CD4-positive, CD25-positive, alpha-beta regulatory T cell (primary cell): ENCODE results near the gene CDKN2AIP. TPM values are rescaled to one million over a fixed set of nuclear protein-coding genes. Genes with fewer than 3 reads are reported as not detected.
"Not testable (repeated sequence)": the region's sequence is repeated elsewhere in the genome, so short reads cannot be mapped to it uniquely, and the experiment has no call there.

Source experiments
- ATAC-seq, 2 donors: fragments of 150-1000 bp; cut with Tn5 transposase; one replicate each; pipeline ENCODE4 v1.10.0; 2021; ENCODE audit warnings: low read depth in 2 of 2, moderate number of reproducible peaks in 2 of 2, moderate library complexity in 1 of 2
- DNase-seq, 3 donors: peaks; one replicate each; pipeline versions ENCODE4 v3.0.0 to v3.0.0-alpha.2; 2012 to 2022; ENCODE audit warnings: mixed read lengths in 1 of 3
- H3K27ac ChIP-seq: one replicate; pipeline ENCODE4 v1.7.0; 2013; ENCODE audit warnings: mild to moderate bottlenecking, low read length; ENCODE audit not compliant: insufficient read depth, poor library complexity, severe bottlenecking
- H3K27me3 ChIP-seq: one replicate; pipeline ENCODE4 v1.7.0; 2013; ENCODE audit warnings: low read length; ENCODE audit not compliant: control insufficient read depth, insufficient read depth
- H3K36me3 ChIP-seq: one replicate; pipeline ENCODE4 v1.7.0; 2013; ENCODE audit warnings: mild to moderate bottlenecking, low read length, moderate library complexity; ENCODE audit not compliant: control insufficient read depth, insufficient read depth
- H3K4me1 ChIP-seq: 2 replicates; pipeline ENCODE4 v1.7.0; 2013; ENCODE audit warnings: mild to moderate bottlenecking, low read length; ENCODE audit not compliant: insufficient read depth, control insufficient read depth, poor library complexity, severe bottlenecking
- H3K4me3 ChIP-seq: one replicate; pipeline ENCODE4 v1.7.0; 2013; ENCODE audit warnings: low read depth, mild to moderate bottlenecking, low read length, moderate library complexity
- H3K9me3 ChIP-seq, 2 experiments: 1 replicate in 1 of 2; 2 replicates in 1 of 2; pipeline ENCODE4 v1.7.0; 2013; ENCODE audit warnings: low read length in 2 of 2, mild to moderate bottlenecking in 1 of 2, moderate library complexity in 1 of 2; ENCODE audit not compliant: control insufficient read depth in 2 of 2
- H3K27ac Mint-ChIP-seq, 3 donors: one replicate each; pipeline ENCODE4 v1.8.0; 2020 to 2022; ENCODE audit warnings: mild to moderate bottlenecking in 3 of 3, mixed read lengths in 3 of 3, moderate library complexity in 2 of 3
- H3K27me3 Mint-ChIP-seq: one replicate; pipeline ENCODE4 v1.8.0; 2022; ENCODE audit warnings: mild to moderate bottlenecking, mixed read lengths
- H3K36me3 Mint-ChIP-seq: one replicate; pipeline ENCODE4 v1.8.0; 2020; ENCODE audit warnings: mixed read lengths
- H3K4me1 Mint-ChIP-seq, 4 donors: one replicate each; pipeline ENCODE4 v1.8.0; 2020 to 2022; ENCODE audit warnings: mixed read lengths in 4 of 4, mild to moderate bottlenecking in 1 of 4
- H3K4me3 Mint-ChIP-seq, 4 donors: one replicate each; pipeline ENCODE4 v1.8.0; 2020 to 2022; ENCODE audit warnings: mild to moderate bottlenecking in 4 of 4, mixed read lengths in 4 of 4, moderate library complexity in 3 of 4
- H3K9me3 Mint-ChIP-seq, 7 donors: one replicate each; pipeline ENCODE4 v1.8.0; 2020 to 2022; ENCODE audit warnings: mixed read lengths in 7 of 7, mild to moderate bottlenecking in 3 of 7, moderate library complexity in 2 of 7
- polyA plus RNA-seq, 4 donors: library from polyadenylated mRNA; unstranded; fragments of 300-500 nt; fragmentation: Illumina TruSeq; gene quantifications; one replicate each; pipeline ENCODE4 v1.2.3, GENCODE V29; 2021
- total RNA-seq: library from RNA; stranded (reverse); gene quantifications from one replicate; pipeline ENCODE4 v1.2.3, GENCODE V29; 2022

Gene CDKN2AIP
- total and polyA plus RNA-seq, 5 donors from 2014 or later, result 23.0 to 46.4 (median 32.5) TPM

DNA sequence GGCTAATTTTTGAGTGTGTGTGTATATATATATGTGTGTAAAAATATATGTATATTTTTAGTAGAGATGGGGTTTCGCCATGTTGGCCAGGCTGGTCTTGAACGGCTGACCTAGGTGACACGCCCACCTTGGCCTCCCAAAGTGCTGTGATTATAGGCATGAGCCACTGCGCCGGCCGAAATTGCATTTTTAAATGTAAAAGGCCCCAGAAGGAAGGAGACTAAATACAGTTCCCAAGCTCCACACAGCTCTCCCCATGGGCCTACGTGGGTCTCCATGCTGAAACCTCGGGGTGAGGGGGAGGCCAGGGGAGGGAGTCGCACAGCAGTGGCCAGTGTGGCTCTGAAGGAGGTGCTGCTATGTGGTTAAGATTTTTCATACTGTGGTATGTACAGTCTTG is 12.8 kb upstream of the CDKN2AIP start:
- Mint-ChIP-seq H3K27ac (peak overlapping the region in 2 of 3 donors; percentile 60 to 94), H3K27me3 (no peaks in the 10 kb centered on the region), H3K36me3 (no peaks in the 10 kb centered on the region), H3K4me3 (no peak overlapping the region), H3K9me3 (peaks cover 0 to 2% (median 0%) of the 10 kb centered on the region in 7 donors), H3K4me1 (peaks cover 6 to 49% (median 17%) of the 10 kb centered on the region in 4 donors)
- no peak overlapping the region for H3K4me3 ChIP-seq
- ATAC-seq (no peak), DNase-seq (no peak)
- H3K27me3 ChIP-seq, result no peaks in the 10 kb centered on the region
- H3K4me1 ChIP-seq, result peaks cover 31% of the 10 kb centered on the region
- no peaks in the 10 kb centered on the region for H3K9me3 ChIP-seq
- peak overlapping the region; percentile 60 for H3K27ac ChIP-seq
- H3K36me3 ChIP-seq, result no peaks in the 10 kb centered on the region

GRCh38 chr4:183433183-183433582 is 11.3 kb upstream of the CDKN2AIP start:
- not testable (repeated sequence) for DNase-seq, H3K27me3 ChIP-seq, ATAC-seq, H3K27me3 Mint-ChIP-seq, H3K9me3 Mint-ChIP-seq, H3K27ac ChIP-seq, H3K36me3 ChIP-seq, H3K4me3 ChIP-seq, H3K36me3 Mint-ChIP-seq, H3K4me3 Mint-ChIP-seq, H3K9me3 ChIP-seq
- H3K4me1 ChIP-seq, result peaks cover 28% of the 10 kb centered on the region
- Mint-ChIP-seq H3K27ac (peak overlapping the region in 1 of 3 donors; percentile 60), H3K4me1 (peaks cover 6 to 43% (median 14%) of the 10 kb centered on the region in 4 donors)

DNA sequence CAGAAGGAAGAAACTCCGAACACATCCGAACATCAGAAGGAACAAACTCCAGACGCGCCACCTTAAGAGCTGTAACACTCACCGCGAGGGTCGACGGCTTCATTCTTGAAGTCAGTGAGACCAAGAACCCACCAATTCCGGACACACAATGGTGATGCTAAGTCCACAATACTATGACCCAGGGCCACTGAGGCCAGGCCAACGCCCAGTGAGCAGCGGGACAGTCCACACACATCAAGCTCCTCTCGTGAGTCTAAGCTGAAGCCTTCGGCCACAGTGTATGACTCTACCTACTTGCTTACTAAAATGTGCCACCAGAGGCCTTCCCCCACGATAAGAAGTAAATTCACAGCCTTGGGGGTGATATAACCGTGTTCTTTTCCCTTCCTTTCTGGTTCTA is 10.2 kb upstream of the CDKN2AIP start:
- H3K9me3 Mint-ChIP-seq, result peaks cover 0 to 2% (median 0%) of the 10 kb centered on the region in 7 donors
- H3K36me3 ChIP-seq, result no peaks in the 10 kb centered on the region
- no peak overlapping the region for H3K4me3 Mint-ChIP-seq
- H3K9me3 ChIP-seq, result no peaks in the 10 kb centered on the region
- no peak overlapping the region for H3K4me3 ChIP-seq
- H3K27me3 Mint-ChIP-seq, result peaks cover 5% of the 10 kb centered on the region
- H3K27ac Mint-ChIP-seq, result peak overlapping the region in 2 of 3 donors; percentile 35 to 36
- peaks cover 28% of the 10 kb centered on the region for H3K4me1 ChIP-seq
- H3K4me1 Mint-ChIP-seq, result peaks cover 6 to 41% (median 14%) of the 10 kb centered on the region in 4 donors
- no peak overlapping the region for H3K27ac ChIP-seq
- H3K27me3 ChIP-seq, result peaks cover 2% of the 10 kb centered on the region
- no peak for ATAC-seq
- H3K36me3 Mint-ChIP-seq, result no peaks in the 10 kb centered on the region
- no peak for DNase-seq

GRCh38 chr4:183434666-183435190 is 9.7 kb upstream of the CDKN2AIP start:
- H3K27ac Mint-ChIP-seq, result no peak overlapping the region
- peaks cover 5% of the 10 kb centered on the region for H3K27me3 Mint-ChIP-seq

GRCh38 chr4:183435803-183436202 is 8.6 kb upstream of the CDKN2AIP start:
- DNase-seq (no peak), ATAC-seq (no peak)
- H3K27me3 Mint-ChIP-seq, result peaks cover 5% of the 10 kb centered on the region
- H3K27ac Mint-ChIP-seq, result no peak overlapping the region
- Histone ChIP-seq H3K9me3 (no peaks in the 10 kb centered on the region), H3K4me1 (peaks cover 17% of the 10 kb centered on the region), H3K36me3 (no peaks in the 10 kb centered on the region), H3K27me3 (peaks cover 2% of the 10 kb centered on the region), H3K4me3 (no peak overlapping the region), H3K27ac (no peak overlapping the region)
- H3K4me3 Mint-ChIP-seq, result no peak overlapping the region
- peaks cover 0 to under 1% (median 0%) of the 10 kb centered on the region in 7 donors for H3K9me3 Mint-ChIP-seq
- H3K4me1 Mint-ChIP-seq, result peaks cover 3 to 30% (median 7%) of the 10 kb centered on the region in 4 donors
- no peaks in the 10 kb centered on the region for H3K36me3 Mint-ChIP-seq

More at GRCh38 chr4:183434666-183435190, 9.7 kb upstream of the CDKN2AIP start:
- H3K27me3 ChIP-seq, result peaks cover 2% of the 10 kb centered on the region
- no peak overlapping the region for H3K27ac ChIP-seq
- H3K36me3 Mint-ChIP-seq, result no peaks in the 10 kb centered on the region
- peaks cover 25% of the 10 kb centered on the region for H3K4me1 ChIP-seq
- H3K9me3 ChIP-seq, result no peaks in the 10 kb centered on the region
- peaks cover 6 to 36% (median 12%) of the 10 kb centered on the region in 4 donors for H3K4me1 Mint-ChIP-seq
- no peak overlapping the region for H3K4me3 Mint-ChIP-seq
- DNase-seq (no peak), ATAC-seq (no peak)
- no peaks in the 10 kb centered on the region for H3K36me3 ChIP-seq
- H3K4me3 ChIP-seq, result no peak overlapping the region
- H3K9me3 Mint-ChIP-seq, result peaks cover 0 to 2% (median 0%) of the 10 kb centered on the region in 7 donors

GRCh38 chr4:183436417-183436816 is 8.0 kb upstream of the CDKN2AIP start:
- peaks cover 2% of the 10 kb centered on the region for H3K27me3 ChIP-seq
- H3K4me1 Mint-ChIP-seq, result peaks cover 0 to 29% (median 3%) of the 10 kb centered on the region in 4 donors
- H3K4me1 ChIP-seq, result peaks cover 11% of the 10 kb centered on the region
- H3K27me3 Mint-ChIP-seq, result peaks cover 5% of the 10 kb centered on the region
- ATAC-seq, result no peak
- H3K4me3 ChIP-seq, result no peak overlapping the region
- no peak overlapping the region for H3K4me3 Mint-ChIP-seq
- DNase-seq, result no peak
- no peaks in the 10 kb centered on the region for H3K36me3 Mint-ChIP-seq
- H3K27ac ChIP-seq, result no peak overlapping the region
- H3K9me3 ChIP-seq, result no peaks in the 10 kb centered on the region
- no peaks in the 10 kb centered on the region for H3K9me3 Mint-ChIP-seq
- H3K36me3 ChIP-seq, result no peaks in the 10 kb centered on the region
- H3K27ac Mint-ChIP-seq, result no peak overlapping the region

- Mint-ChIP-seq H3K4me3 (no peak overlapping the region), H3K27me3 (peaks cover 9% of the 10 kb centered on the region), H3K36me3 (no peaks in the 10 kb centered on the region), H3K4me1 (peaks cover 0 to 24% (median 7%) of the 10 kb centered on the region in 4 donors), H3K27ac (peak overlapping the region in 1 of 3 donors; percentile 38), H3K9me3 (no peaks in the 10 kb centered on the region)
- no peak overlapping the region for H3K27ac ChIP-seq
- no peaks in the 10 kb centered on the region for H3K9me3 ChIP-seq
- no peak for ATAC-seq
- no peaks in the 10 kb centered on the region for H3K36me3 ChIP-seq
- no peak for DNase-seq
- H3K4me1 ChIP-seq, result peaks cover under 1% of the 10 kb centered on the region
- peaks cover 2% of the 10 kb centered on the region for H3K27me3 ChIP-seq
- H3K4me3 ChIP-seq, result no peak overlapping the region
Observed at GRCh38 chr4:183437452-183437851, 7.0 kb upstream of the CDKN2AIP start.

DNA sequence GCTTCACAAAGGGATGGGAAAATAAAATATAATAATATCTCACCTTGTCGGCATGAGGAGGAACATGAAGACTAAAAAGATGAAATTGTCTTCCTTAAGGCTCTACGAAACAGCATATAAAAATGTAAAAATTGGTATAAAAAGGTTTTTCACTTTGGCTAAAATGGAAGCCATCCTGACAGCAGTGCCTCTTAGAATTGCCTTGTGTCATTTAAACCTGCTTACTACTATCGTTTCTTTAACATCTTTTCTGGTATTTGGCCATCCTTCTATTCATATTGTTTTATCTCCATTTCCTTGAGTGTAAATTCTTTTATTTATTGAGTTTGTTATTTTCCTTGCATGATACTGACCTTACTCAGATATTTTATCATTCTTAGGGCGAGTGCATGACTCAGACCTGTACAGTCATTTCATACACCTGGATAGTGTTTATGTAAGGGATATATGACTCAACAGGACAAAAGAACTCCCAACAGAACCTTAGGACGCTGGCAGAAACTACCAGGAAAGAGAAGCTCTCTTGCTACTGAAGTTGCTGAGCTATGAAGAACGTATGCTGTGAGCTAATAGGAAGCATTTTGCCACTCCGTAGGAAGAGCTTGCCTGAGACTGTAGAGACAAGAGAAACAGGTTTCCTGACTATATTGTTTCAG is 5.8 kb upstream of the CDKN2AIP start:
- no peak for DNase-seq
- no peak for ATAC-seq
- peaks cover 9% of the 10 kb centered on the region for H3K27me3 Mint-ChIP-seq
- H3K36me3 Mint-ChIP-seq, result no peaks in the 10 kb centered on the region
- no peak overlapping the region for H3K27ac ChIP-seq
- H3K9me3 Mint-ChIP-seq, result no peaks in the 10 kb centered on the region
- peaks cover 2% of the 10 kb centered on the region for H3K27me3 ChIP-seq
- no peaks in the 10 kb centered on the region for H3K9me3 ChIP-seq
- H3K27ac Mint-ChIP-seq, result no peak overlapping the region
- no peaks in the 10 kb centered on the region for H3K36me3 ChIP-seq
- H3K4me1 ChIP-seq, result peaks cover 3% of the 10 kb centered on the region
- peaks cover 0 to 29% (median 13%) of the 10 kb centered on the region in 4 donors for H3K4me1 Mint-ChIP-seq
- H3K4me3 Mint-ChIP-seq, result no peak overlapping the region
- H3K4me3 ChIP-seq, result no peak overlapping the region
